Brain microvascular endothelial cell (primary cell): ENCODE measurements around the gene PMFBP1.
A peak's percentile ranks its signal among the peaks of the same experiment; 100 is the strongest.

Source experiments
- DNase-seq: peaks from one replicate; pipeline ENCODE4 v3.0.0-alpha.2; 2020
- H3K27ac ChIP-seq: fragments of 250-450 bp; sonication (Bioruptor Pico); 2 replicates; pipeline ENCODE4 v1.5.1; 2020; ENCODE audit warnings: mild to moderate bottlenecking, moderate library complexity
- H3K27me3 ChIP-seq: fragments of 250-450 bp; sonication (Bioruptor Pico); replicated peaks from 2 replicates; pipeline ENCODE4 v1.5.1; 2020; ENCODE audit warnings: mild to moderate bottlenecking
- H3K36me3 ChIP-seq: fragments of 250-450 bp; sonication (Bioruptor Pico); replicated peaks from 2 replicates; pipeline ENCODE4 v1.5.1; 2020; ENCODE audit warnings: mild to moderate bottlenecking
- H3K4me3 ChIP-seq: 2 replicates; pipeline ENCODE4 v1.5.1; 2011; ENCODE audit warnings: low read depth, mild to moderate bottlenecking, control low read depth, low read length, moderate library complexity
- CTCF ChIP-seq: IDR thresholded peaks from 2 replicates; pipeline ENCODE4 v1.5.1; 2011; ENCODE audit warnings: low read depth, mild to moderate bottlenecking, moderate library complexity, low read length, control low read depth, inconsistent platforms; ENCODE audit errors: missing control alignments
- in situ Hi-C: cut with HindIII; loops from 2 replicates; pipeline ENCODE4 v1.10.0; 2017; ENCODE audit warnings: low sequenced_read_pairs, low pct_ligation_motif_present

Gene PMFBP1

GRCh38 chr16:72214821-72215220, 42.9 kb upstream of the PMFBP1 start:
- Histone ChIP-seq H3K36me3 (no peaks in the 10 kb centered on the region), H3K27ac (no peak overlapping the region), H3K4me3 (no peak overlapping the region), H3K27me3 (no peaks in the 10 kb centered on the region)
- in situ Hi-C loops: no loop called here
- TF ChIP-seq CTCF: no peak
- no peak for DNase-seq

DNA sequence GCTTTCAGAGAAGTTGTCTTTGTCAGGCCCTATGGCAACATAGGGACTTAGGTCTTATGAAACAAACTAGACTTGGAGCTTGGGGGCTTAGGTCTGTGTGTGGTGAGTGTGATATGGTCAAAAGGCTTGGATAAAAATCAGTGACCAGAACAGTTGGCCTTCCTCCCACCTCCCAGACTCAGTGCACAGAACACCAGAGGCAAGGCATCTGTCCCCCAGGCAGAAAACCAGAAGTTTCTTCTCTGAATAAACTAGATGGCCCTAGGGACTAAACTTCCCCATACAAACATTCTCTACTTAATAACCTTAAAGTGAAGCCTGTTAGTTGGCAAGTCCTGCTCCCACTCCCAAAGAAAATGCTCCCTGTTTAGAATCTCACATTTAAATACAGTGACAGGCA, 39.2 kb upstream of the PMFBP1 start:
- in situ Hi-C loops: no loop called here
- no peaks in the 10 kb centered on the region for H3K27me3 ChIP-seq

GRCh38 chr16:72210555-72210954, 38.6 kb upstream of the PMFBP1 start:
- H3K36me3 ChIP-seq: no peaks in the 10 kb centered on the region
- H3K27me3 ChIP-seq: no peaks in the 10 kb centered on the region
- no peak overlapping the region for H3K27ac ChIP-seq
- no peak for TF ChIP-seq CTCF
- DNase-seq: no peak
- no peak overlapping the region for H3K4me3 ChIP-seq
- in situ Hi-C loops: no loop called here

More for the DNA sequence above, 39.2 kb upstream of the PMFBP1 start:
- no peak for TF ChIP-seq CTCF
- no peak for DNase-seq
- no peak overlapping the region for H3K27ac ChIP-seq
- no peak overlapping the region for H3K4me3 ChIP-seq
- H3K36me3 ChIP-seq: no peaks in the 10 kb centered on the region

GRCh38 chr16:72210072-72210471, 38.1 kb upstream of the PMFBP1 start:
- no peak for DNase-seq
- Histone ChIP-seq H3K27ac (no peak overlapping the region), H3K27me3 (no peaks in the 10 kb centered on the region), H3K4me3 (no peak overlapping the region), H3K36me3 (no peaks in the 10 kb centered on the region)
- TF ChIP-seq CTCF: no peak
- in situ Hi-C loops: no loop called here

GRCh38 chr16:72206299-72206698, 34.3 kb upstream of the PMFBP1 start:
- TF ChIP-seq CTCF: no peak
- Histone ChIP-seq H3K36me3 (no peaks in the 10 kb centered on the region), H3K27me3 (no peaks in the 10 kb centered on the region), H3K27ac (no peak overlapping the region), H3K4me3 (no peak overlapping the region)
- DNase-seq: no peak
- in situ Hi-C loops: no loop called here

DNA sequence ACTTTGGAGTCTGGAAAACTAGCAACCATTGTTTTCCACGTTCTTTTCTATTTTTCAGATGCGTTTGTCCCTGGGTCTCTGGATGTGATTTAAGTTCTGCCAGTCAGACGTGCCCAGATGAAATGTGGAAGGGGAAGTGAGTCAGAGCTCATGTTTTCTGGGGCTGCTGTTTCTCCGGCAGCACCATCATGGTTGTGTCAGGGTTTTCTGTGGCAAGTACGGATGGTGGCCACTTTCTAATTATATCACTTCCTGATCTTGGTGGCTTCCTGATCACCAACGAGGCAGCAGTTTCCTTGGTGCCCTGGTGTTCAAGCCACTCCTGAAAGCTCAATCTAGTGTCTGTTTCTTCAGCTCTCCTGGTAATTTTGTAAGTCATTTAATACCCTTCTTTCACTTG, 31.4 kb upstream of the PMFBP1 start:
- no peak for TF ChIP-seq CTCF
- H3K4me3 ChIP-seq: no peak overlapping the region
- H3K27ac ChIP-seq: no peak overlapping the region
- no peaks in the 10 kb centered on the region for H3K27me3 ChIP-seq
- H3K36me3 ChIP-seq: no peaks in the 10 kb centered on the region
- DNase-seq: peak; percentile 28
- in situ Hi-C loops: no loop called here
